Measurements from ENCODE around the gene CARM1. TPM values are rescaled to one million over a fixed set of nuclear protein-coding genes. Genes with fewer than 3 reads are reported as not detected.
A peak's percentile ranks its signal among the peaks of the same experiment; 100 is the strongest.

The CARM1 gene
- polyA plus RNA-seq, 1 experiment = 23.5 TPM

DNA sequence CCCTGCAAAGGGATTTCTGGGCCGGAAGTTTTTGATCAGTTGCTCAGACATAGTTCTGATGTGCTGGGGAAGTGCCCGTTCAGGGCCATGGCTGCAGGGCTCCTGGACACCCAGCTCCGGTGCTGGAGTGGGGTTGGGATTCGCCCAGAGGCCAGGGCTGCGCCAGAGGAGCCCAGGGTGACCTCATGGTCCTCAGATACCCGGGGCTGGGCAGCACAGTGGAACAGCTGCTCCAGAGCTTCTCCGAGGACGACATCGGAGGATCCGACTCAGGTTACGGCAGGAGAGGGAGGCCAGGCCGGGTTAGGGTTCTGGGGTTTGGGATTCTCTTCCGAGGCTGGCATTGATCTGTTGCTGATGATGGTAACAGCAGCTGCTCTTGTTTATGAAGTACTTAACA, 20.9 kb downstream of the CARM1 start:
- ChIA-PET CTCF (interaction anchor here (1.1 kb wide), 1 partner anchor 21 kb away, joined by 4 read pairs; no protein-coding TSS in a partner anchor), POLR2A (interaction anchor here (0.5 kb wide), 1 partner anchor 70 kb away, joined by 3 read pairs; no protein-coding TSS in a partner anchor)
- H3K4me3 ChIP-seq (ENCODE audit: low read depth, low read length) = no peak overlapping the region

DNA sequence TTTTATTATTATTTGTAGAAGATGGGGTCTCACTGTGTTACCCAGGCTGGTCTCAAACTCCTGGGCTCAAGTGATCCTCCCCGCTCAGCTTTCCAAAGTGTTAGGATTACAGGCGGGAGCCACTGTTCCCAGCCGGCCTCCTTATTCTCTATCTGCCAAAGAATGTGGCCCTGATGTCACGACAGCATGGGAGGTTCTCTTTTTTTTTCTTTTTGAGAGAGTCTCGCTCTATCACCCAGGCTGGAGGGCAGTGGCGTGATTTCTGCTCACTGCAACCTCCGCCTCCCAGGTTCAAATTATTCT, 23.5 kb downstream of the CARM1 start:
- H3K27ac ChIP-seq (ENCODE audit: low read depth, low read length) = no peak overlapping the region
- CTCF ChIA-PET = interaction anchor here (0.9 to 1.1 kb wide), 3 partner anchors 22 to 37 kb away, joined by 4 to 18 read pairs (median 9); no protein-coding TSS in a partner anchor
- POLR2A ChIA-PET = no interaction called here

More for the DNA sequence above, 20.9 kb downstream of the CARM1 start:
- no peaks in the 10 kb centered on the region for H3K27me3 ChIP-seq (ENCODE audit: control insufficient read depth, insufficient read depth, low read length)
- H3K9me3 ChIP-seq (ENCODE audit: control insufficient read depth, insufficient read depth, low read length) = no peaks in the 10 kb centered on the region
- TF ChIP-seq, protein P1, sequence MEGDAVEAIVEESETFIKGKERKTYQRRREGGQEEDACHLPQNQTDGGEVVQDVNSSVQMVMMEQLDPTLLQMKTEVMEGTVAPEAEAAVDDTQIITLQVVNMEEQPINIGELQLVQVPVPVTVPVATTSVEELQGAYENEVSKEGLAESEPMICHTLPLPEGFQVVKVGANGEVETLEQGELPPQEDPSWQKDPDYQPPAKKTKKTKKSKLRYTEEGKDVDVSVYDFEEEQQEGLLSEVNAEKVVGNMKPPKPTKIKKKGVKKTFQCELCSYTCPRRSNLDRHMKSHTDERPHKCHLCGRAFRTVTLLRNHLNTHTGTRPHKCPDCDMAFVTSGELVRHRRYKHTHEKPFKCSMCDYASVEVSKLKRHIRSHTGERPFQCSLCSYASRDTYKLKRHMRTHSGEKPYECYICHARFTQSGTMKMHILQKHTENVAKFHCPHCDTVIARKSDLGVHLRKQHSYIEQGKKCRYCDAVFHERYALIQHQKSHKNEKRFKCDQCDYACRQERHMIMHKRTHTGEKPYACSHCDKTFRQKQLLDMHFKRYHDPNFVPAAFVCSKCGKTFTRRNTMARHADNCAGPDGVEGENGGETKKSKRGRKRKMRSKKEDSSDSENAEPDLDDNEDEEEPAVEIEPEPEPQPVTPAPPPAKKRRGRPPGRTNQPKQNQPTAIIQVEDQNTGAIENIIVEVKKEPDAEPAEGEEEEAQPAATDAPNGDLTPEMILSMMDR (IDR thresholded peaks at IDR 0.05; ENCODE audit: low read depth, low read length) = no peak
- H3K27ac ChIP-seq (ENCODE audit: low read depth, low read length) = no peak overlapping the region
- no peak for DNase-seq (ENCODE audit: low read depth, low spot score)

DNA sequence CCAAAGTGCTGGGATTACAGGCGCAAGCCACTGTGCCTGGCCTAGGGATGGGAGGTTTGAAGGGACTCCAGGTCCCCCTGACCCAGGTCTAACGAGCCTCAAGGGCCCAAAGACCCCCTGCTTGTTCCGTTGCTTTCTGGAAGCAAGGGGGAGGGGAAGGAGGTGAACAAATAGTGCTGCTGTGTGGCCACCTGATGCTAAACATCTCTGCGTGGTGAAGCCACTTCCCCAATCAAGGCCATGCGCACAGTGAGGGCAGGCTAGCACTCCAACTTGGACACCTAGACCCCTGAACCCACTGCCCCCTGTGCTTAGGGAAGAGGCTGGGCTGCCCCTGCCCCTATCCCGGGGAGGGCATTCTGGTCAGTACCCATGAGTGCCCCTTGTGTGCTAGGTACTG, 24.0 kb downstream of the CARM1 start:
- DNase-seq (ENCODE audit: low read depth, low spot score) = no peak
- no peak overlapping the region for H3K27ac ChIP-seq (ENCODE audit: low read depth, low read length)
- no peak overlapping the region for H3K4me3 ChIP-seq (ENCODE audit: low read depth, low read length)
- no peaks in the 10 kb centered on the region for H3K9me3 ChIP-seq (ENCODE audit: control insufficient read depth, insufficient read depth, low read length)
- TF ChIP-seq, protein P1 (IDR thresholded peaks at IDR 0.05; ENCODE audit: low read depth, low read length) = no peak
- ChIA-PET POLR2A (interaction anchor here (0.6 kb wide), 1 partner anchor 419 kb away, joined by 3 read pairs; no protein-coding TSS in a partner anchor), CTCF (interaction anchor here (0.9 to 1.1 kb wide), 2 partner anchors 22 to 38 kb away, joined by 9 to 18 read pairs; no protein-coding TSS in a partner anchor)
- no peaks in the 10 kb centered on the region for H3K27me3 ChIP-seq (ENCODE audit: control insufficient read depth, insufficient read depth, low read length)

More for the DNA sequence above, 23.5 kb downstream of the CARM1 start:
- Histone ChIP-seq H3K27me3 (ENCODE audit: control insufficient read depth, insufficient read depth, low read length) (no peaks in the 10 kb centered on the region), H3K4me3 (ENCODE audit: low read depth, low read length) (no peak overlapping the region), H3K9me3 (ENCODE audit: control insufficient read depth, insufficient read depth, low read length) (no peaks in the 10 kb centered on the region)
- TF ChIP-seq, protein P1 (IDR thresholded peaks at IDR 0.05; ENCODE audit: low read depth, low read length) = no peak
- DNase-seq (ENCODE audit: low read depth, low spot score) = no peak

DNA sequence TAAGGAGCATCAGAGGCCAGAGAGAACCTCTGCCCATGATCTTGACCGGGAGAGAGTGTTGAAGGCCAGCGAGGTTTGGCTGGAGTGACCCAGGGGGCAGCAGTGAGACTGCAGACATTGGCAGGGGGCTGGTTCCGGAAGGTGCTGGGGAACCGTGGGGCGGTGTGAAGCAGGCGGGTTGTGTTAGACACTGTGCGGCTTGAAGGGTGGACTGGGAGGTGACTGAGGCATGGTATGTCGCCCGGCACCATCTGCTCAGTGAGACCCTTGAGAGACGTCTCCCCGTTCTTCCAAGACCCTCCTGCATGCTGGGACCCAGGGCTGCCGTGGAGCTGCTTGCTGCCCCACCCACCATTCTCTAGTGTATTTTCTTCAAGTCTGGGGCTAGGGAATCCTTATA, 24.6 kb downstream of the CARM1 start:
- DNase-seq (ENCODE audit: low read depth, low spot score) = no peak
- Histone ChIP-seq H3K27me3 (ENCODE audit: control insufficient read depth, insufficient read depth, low read length) (no peaks in the 10 kb centered on the region), H3K27ac (ENCODE audit: low read depth, low read length) (no peak overlapping the region), H3K9me3 (ENCODE audit: control insufficient read depth, insufficient read depth, low read length) (no peaks in the 10 kb centered on the region), H3K4me3 (ENCODE audit: low read depth, low read length) (no peak overlapping the region)
- TF ChIP-seq, protein P1 (IDR thresholded peaks at IDR 0.05; ENCODE audit: low read depth, low read length) = no peak
- ChIA-PET POLR2A (interaction anchor here (0.6 kb wide), 1 partner anchor 420 kb away, joined by 3 read pairs; no protein-coding TSS in a partner anchor), CTCF (no interaction called here)

DNA sequence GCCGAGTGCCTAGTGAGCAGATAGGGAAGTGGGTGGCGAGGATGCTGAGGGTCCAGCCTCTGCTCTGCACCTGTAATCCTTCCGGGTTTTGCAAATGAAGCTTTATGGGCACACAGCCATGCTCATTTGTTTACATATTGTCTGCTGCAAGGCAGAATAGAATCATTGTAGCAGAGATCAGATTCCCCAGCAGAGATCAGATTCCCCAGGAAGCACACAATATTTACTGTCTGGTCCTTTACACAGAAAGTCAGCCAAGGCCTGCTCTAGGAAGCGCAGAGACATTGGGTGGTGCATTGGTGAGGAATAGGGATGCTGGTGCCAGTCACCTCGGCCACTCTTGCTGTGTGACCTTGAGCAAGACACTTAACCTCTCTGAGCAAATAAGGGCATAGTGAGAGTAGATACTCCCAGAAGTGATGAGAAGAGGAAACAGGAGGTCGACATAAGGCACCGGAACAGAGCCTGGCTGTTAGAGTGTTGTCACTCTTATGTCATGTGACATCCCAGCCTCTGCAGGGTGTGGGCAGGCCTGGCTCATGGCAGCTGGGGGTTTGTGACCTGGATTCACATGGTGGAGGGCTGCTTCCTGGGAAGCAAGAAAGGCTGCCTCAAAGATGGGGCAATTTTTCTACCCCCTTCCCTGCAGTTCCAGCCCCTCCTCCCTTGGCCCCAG, 25.6 kb downstream of the CARM1 start:
- POLR2A ChIA-PET = interaction anchor here (0.6 kb wide), 1 partner anchor 53 kb away, joined by 3 read pairs; no protein-coding TSS in a partner anchor
- CTCF ChIA-PET = interaction anchor here (0.5 kb wide), 1 partner anchor 11 kb away, joined by 4 read pairs; no protein-coding TSS in a partner anchor
- H3K27ac ChIP-seq (ENCODE audit: low read depth, low read length) = peak overlapping the region; percentile 52
- DNase-seq (ENCODE audit: low read depth, low spot score) = peak; percentile 34
- H3K4me3 ChIP-seq (ENCODE audit: low read depth, low read length) = no peak overlapping the region
- H3K9me3 ChIP-seq (ENCODE audit: control insufficient read depth, insufficient read depth, low read length) = no peaks in the 10 kb centered on the region
- H3K27me3 ChIP-seq (ENCODE audit: control insufficient read depth, insufficient read depth, low read length) = no peaks in the 10 kb centered on the region
- TF ChIP-seq, protein P1 (IDR thresholded peaks at IDR 0.05; ENCODE audit: low read depth, low read length) = no peak
